GM21447 (cell line): ENCODE data around the gene RASSF10.

Source experiments
- ATAC-seq: cut with Tn5 transposase; IDR thresholded peaks from one replicate; pipeline ENCODE4 v1.9.1; 2021; ENCODE audit not compliant: unreplicated experiment

RASSF10 gene

GRCh38 chr11:12993626-12994025 lies 15.5 kb upstream of the RASSF10 start:
- ATAC-seq = no peak

GRCh38 chr11:12994476-12994875 lies 14.6 kb upstream of the RASSF10 start:
- no peak for ATAC-seq

GRCh38 chr11:12995188-12995587 lies 13.9 kb upstream of the RASSF10 start:
- no peak for ATAC-seq

GRCh38 chr11:12995823-12996222 lies 13.3 kb upstream of the RASSF10 start:
- ATAC-seq = no peak

- ATAC-seq = no peak
These were observed 11.9 kb upstream of the RASSF10 start for GRCh38 chr11:12997168-12997567.

GRCh38 chr11:12998336-12998735 lies 10.8 kb upstream of the RASSF10 start:
- no peak for ATAC-seq

GRCh38 chr11:12999597-12999996 lies 9.5 kb upstream of the RASSF10 start:
- no peak for ATAC-seq

- ATAC-seq = no peak
These were observed 9.0 kb upstream of the RASSF10 start for GRCh38 chr11:13000116-13000515.

GRCh38 chr11:13000721-13001120 lies 8.4 kb upstream of the RASSF10 start:
- ATAC-seq = no peak

GRCh38 chr11:13003736-13004493 lies 5.2 kb upstream of the RASSF10 start:
- no peak for ATAC-seq

- no peak for ATAC-seq
These were observed 1.7 kb upstream of the RASSF10 start for GRCh38 chr11:13007182-13008060.

- no peak for ATAC-seq
These were observed 1.1 kb upstream of the RASSF10 start for GRCh38 chr11:13008061-13008435.

GRCh38 chr11:13009476-13009920 lies 382 bp downstream of the RASSF10 start:
- no peak for ATAC-seq

- no peak for ATAC-seq
These were observed 1.0 kb downstream of the RASSF10 start for GRCh38 chr11:13009921-13010748.

GRCh38 chr11:13010749-13011465 lies 1.8 kb downstream of the RASSF10 start:
- ATAC-seq = no peak

GRCh38 chr11:13011466-13012055 lies 2.4 kb downstream of the RASSF10 start:
- no peak for ATAC-seq

- no peak for ATAC-seq
These were observed 3.0 kb downstream of the RASSF10 start for GRCh38 chr11:13012056-13012661.

- no peak for ATAC-seq
These were observed 4.0 kb downstream of the RASSF10 start for GRCh38 chr11:13013054-13013488.

- no peak for ATAC-seq
These were observed 6.6 kb downstream of the RASSF10 start for GRCh38 chr11:13015753-13016152.

- no peak for ATAC-seq
These were observed 7.3 kb downstream of the RASSF10 start for GRCh38 chr11:13016415-13016814.
